Measurements from ENCODE around the gene E2F8.

Gene E2F8

GRCh38 chr11:19220903-19221724 is 19.6 kb downstream of the E2F8 start:
- TF ChIP-seq TCF12 (IDR thresholded peaks at IDR 0.05; ENCODE audit: low read depth) (no peak), ZBTB7A (IDR thresholded peaks at IDR 0.05; ENCODE audit: low read depth) (no peak), EP300 (IDR thresholded peaks at IDR 0.05; ENCODE audit: borderline replicate concordance) (no peak), FOXM1 (IDR thresholded peaks at IDR 0.05; ENCODE audit: borderline replicate concordance, low read depth) (no peak), YY1 (IDR thresholded peaks at IDR 0.05; ENCODE audit: low read depth) (no peak), CREB1 (IDR thresholded peaks at IDR 0.05; ENCODE audit: low read depth) (no peak), USF1 (IDR thresholded peaks at IDR 0.05) (no peak), TEAD4 (IDR thresholded peaks at IDR 0.05) (no peak), CEBPB (IDR thresholded peaks at IDR 0.05) (no peak), NFIC (IDR thresholded peaks at IDR 0.05) (no peak)
- TF ChIP-seq, protein P1, sequence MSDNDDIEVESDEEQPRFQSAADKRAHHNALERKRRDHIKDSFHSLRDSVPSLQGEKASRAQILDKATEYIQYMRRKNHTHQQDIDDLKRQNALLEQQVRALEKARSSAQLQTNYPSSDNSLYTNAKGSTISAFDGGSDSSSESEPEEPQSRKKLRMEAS (IDR thresholded peaks at IDR 0.05), result no peak

DNA sequence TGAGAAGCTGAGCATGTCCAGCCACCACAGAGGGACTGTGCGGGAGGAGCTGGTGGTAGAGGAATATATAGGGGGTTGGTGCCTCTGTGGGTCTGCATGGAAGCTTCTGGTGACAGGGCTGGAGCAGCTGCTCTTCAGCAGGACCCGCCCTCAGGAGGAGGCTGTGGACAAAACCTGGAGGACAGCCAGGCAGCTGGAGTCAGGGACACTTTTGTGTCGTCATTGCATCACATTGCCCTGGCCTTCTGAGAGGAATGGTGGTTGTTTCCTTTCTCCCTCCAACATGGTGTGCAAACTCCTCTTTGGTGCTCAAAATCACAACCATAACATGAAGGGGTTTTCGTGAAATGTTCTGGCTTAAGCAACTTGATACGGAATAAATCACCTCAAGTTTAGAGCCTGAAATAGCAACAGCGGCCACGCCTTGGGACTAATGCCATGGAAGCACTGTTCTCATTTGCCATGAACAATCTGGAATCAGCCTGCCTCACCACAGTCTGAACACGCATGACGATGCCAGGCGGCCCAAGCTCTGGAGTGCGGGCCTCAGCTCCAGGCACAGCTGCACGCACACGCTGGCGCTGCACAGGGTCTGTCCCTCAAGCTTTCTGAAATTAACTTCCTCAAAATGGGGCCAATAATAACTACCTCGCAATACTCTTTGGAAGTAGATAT is 21.8 kb downstream of the E2F8 start:
- TF ChIP-seq RAD21 (IDR thresholded peaks at IDR 0.05; ENCODE audit: low read depth) (no peak), EGR1 (IDR thresholded peaks at IDR 0.05) (no peak), FOXM1 (IDR thresholded peaks at IDR 0.05; ENCODE audit: borderline replicate concordance, low read depth) (no peak), NFIC (IDR thresholded peaks at IDR 0.05) (no peak)
- TF ChIP-seq, protein P1 (IDR thresholded peaks at IDR 0.05), result no peak
- TF ChIP-seq, protein P2, sequence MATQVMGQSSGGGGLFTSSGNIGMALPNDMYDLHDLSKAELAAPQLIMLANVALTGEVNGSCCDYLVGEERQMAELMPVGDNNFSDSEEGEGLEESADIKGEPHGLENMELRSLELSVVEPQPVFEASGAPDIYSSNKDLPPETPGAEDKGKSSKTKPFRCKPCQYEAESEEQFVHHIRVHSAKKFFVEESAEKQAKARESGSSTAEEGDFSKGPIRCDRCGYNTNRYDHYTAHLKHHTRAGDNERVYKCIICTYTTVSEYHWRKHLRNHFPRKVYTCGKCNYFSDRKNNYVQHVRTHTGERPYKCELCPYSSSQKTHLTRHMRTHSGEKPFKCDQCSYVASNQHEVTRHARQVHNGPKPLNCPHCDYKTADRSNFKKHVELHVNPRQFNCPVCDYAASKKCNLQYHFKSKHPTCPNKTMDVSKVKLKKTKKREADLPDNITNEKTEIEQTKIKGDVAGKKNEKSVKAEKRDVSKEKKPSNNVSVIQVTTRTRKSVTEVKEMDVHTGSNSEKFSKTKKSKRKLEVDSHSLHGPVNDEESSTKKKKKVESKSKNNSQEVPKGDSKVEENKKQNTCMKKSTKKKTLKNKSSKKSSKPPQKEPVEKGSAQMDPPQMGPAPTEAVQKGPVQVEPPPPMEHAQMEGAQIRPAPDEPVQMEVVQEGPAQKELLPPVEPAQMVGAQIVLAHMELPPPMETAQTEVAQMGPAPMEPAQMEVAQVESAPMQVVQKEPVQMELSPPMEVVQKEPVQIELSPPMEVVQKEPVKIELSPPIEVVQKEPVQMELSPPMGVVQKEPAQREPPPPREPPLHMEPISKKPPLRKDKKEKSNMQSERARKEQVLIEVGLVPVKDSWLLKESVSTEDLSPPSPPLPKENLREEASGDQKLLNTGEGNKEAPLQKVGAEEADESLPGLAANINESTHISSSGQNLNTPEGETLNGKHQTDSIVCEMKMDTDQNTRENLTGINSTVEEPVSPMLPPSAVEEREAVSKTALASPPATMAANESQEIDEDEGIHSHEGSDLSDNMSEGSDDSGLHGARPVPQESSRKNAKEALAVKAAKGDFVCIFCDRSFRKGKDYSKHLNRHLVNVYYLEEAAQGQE (IDR thresholded peaks at IDR 0.05; ENCODE audit: low read depth), result no peak

DNA sequence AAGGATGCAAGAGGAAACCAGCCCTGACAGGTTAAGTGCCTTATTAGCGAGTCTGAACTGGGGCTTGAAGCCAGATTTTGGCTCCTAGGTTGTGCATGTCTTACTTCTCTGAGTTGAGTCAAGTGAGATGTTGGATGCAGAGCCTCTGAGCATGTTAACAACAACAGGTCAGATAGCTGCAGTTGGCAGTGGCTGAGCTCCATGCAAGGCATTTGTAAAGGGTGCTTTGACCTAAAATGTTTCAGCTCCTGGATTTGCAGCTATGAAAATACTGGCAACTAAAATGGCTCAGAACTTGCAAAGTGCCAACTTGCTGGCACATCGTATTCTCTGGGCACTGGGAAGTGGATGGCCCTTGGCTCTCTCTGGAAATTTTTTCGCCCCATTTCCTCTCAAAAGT is 22.5 kb downstream of the E2F8 start:
- TF ChIP-seq EP300 (IDR thresholded peaks at IDR 0.05; ENCODE audit: borderline replicate concordance), result no peak
- no peak for TF ChIP-seq TCF12 (IDR thresholded peaks at IDR 0.05; ENCODE audit: low read depth)
- TF ChIP-seq FOXM1 (IDR thresholded peaks at IDR 0.05; ENCODE audit: borderline replicate concordance, low read depth), result no peak
- TF ChIP-seq CREB1 (IDR thresholded peaks at IDR 0.05; ENCODE audit: low read depth), result no peak
- no peak for TF ChIP-seq EGR1 (IDR thresholded peaks at IDR 0.05)
- TF ChIP-seq NFIC (IDR thresholded peaks at IDR 0.05), result no peak
- TF ChIP-seq TEAD4 (IDR thresholded peaks at IDR 0.05), result no peak
- TF ChIP-seq, protein P1 (IDR thresholded peaks at IDR 0.05), result no peak
- no peak for TF ChIP-seq RAD21 (IDR thresholded peaks at IDR 0.05; ENCODE audit: low read depth)
- TF ChIP-seq CEBPB (IDR thresholded peaks at IDR 0.05), result no peak
- no peak for TF ChIP-seq YY1 (IDR thresholded peaks at IDR 0.05; ENCODE audit: low read depth)
- TF ChIP-seq, protein P2 (IDR thresholded peaks at IDR 0.05; ENCODE audit: low read depth), result no peak
- TF ChIP-seq TAF1 (IDR thresholded peaks at IDR 0.05; ENCODE audit: low read depth), result no peak
- TF ChIP-seq USF1 (IDR thresholded peaks at IDR 0.05), result no peak
- no peak for TF ChIP-seq ZBTB7A (IDR thresholded peaks at IDR 0.05; ENCODE audit: low read depth)

GRCh38 chr11:19216709-19217374 is 23.9 kb downstream of the E2F8 start:
- no peak for TF ChIP-seq YY1 (IDR thresholded peaks at IDR 0.05; ENCODE audit: low read depth)
- TF ChIP-seq, protein P1 (IDR thresholded peaks at IDR 0.05), result no peak
- no peak for TF ChIP-seq TCF12 (IDR thresholded peaks at IDR 0.05; ENCODE audit: low read depth)
- no peak for TF ChIP-seq FOXM1 (IDR thresholded peaks at IDR 0.05; ENCODE audit: borderline replicate concordance, low read depth)
- TF ChIP-seq NFIC (IDR thresholded peaks at IDR 0.05), result no peak
- TF ChIP-seq CREB1 (IDR thresholded peaks at IDR 0.05; ENCODE audit: low read depth), result no peak
- TF ChIP-seq EP300 (IDR thresholded peaks at IDR 0.05; ENCODE audit: borderline replicate concordance), result no peak
- TF ChIP-seq, protein P2 (IDR thresholded peaks at IDR 0.05; ENCODE audit: low read depth), result no peak
- TF ChIP-seq ZBTB7A (IDR thresholded peaks at IDR 0.05; ENCODE audit: low read depth), result no peak
- TF ChIP-seq RAD21 (IDR thresholded peaks at IDR 0.05; ENCODE audit: low read depth), result no peak
- no peak for TF ChIP-seq TEAD4 (IDR thresholded peaks at IDR 0.05)
- no peak for TF ChIP-seq TAF1 (IDR thresholded peaks at IDR 0.05; ENCODE audit: low read depth)
- TF ChIP-seq CEBPB (IDR thresholded peaks at IDR 0.05), result no peak
- no peak for TF ChIP-seq EGR1 (IDR thresholded peaks at IDR 0.05)
- TF ChIP-seq USF1 (IDR thresholded peaks at IDR 0.05), result no peak

Data from Ishikawa (cell line).